HEK293 (cell line): ENCODE results near the gene MRC2.

Source experiments
- BCL11A ChIP-seq: fragments of 450-650 bp; formaldehyde crosslinking; IDR thresholded peaks from 2 replicates; pipeline ENCODE4 v1.5.1; 2016; ENCODE audit warnings: low read depth, missing biosample characterization, missing genetic modification characterization
- BCL11B ChIP-seq: fragments of 450-650 bp; formaldehyde crosslinking; IDR thresholded peaks from 2 replicates; pipeline ENCODE4 v1.5.1; 2016; ENCODE audit warnings: low read depth, missing biosample characterization, missing genetic modification characterization
- EGR2 ChIP-seq: fragments of 450-650 bp; formaldehyde crosslinking; IDR thresholded peaks from 2 replicates; pipeline ENCODE4 v1.5.1; 2016; ENCODE audit warnings: low read depth, missing biosample characterization, missing genetic modification characterization
- GLIS2 ChIP-seq: fragments of 450-650 bp; formaldehyde crosslinking; IDR thresholded peaks from 2 replicates; pipeline ENCODE4 v1.5.1; 2016; ENCODE audit warnings: missing biosample characterization, missing genetic modification characterization
- KLF8 ChIP-seq: fragments of 450-650 bp; formaldehyde crosslinking; IDR thresholded peaks from 2 replicates; pipeline ENCODE4 v1.5.1; 2016; ENCODE audit warnings: missing biosample characterization, missing genetic modification characterization
- MZF1 ChIP-seq: fragments of 450-650 bp; formaldehyde crosslinking; IDR thresholded peaks from 2 replicates; pipeline ENCODE4 v1.5.1; 2017; ENCODE audit warnings: missing biosample characterization, missing genetic modification characterization, borderline replicate concordance
- OVOL3 ChIP-seq: fragments of 450-650 bp; formaldehyde crosslinking; IDR thresholded peaks from 2 replicates; pipeline ENCODE4 v1.5.1; 2016; ENCODE audit warnings: missing biosample characterization, missing genetic modification characterization
- SCRT1 ChIP-seq: fragments of 450-650 bp; formaldehyde crosslinking; IDR thresholded peaks from 2 replicates; pipeline ENCODE4 v1.5.1; 2016; ENCODE audit warnings: missing biosample characterization, missing genetic modification characterization, borderline replicate concordance
- SCRT2 ChIP-seq: fragments of 450-650 bp; formaldehyde crosslinking; IDR thresholded peaks from 2 replicates; pipeline ENCODE4 v1.5.1; 2016; ENCODE audit warnings: missing biosample characterization, missing genetic modification characterization
- YY2 ChIP-seq: fragments of 450-650 bp; formaldehyde crosslinking; IDR thresholded peaks from 2 replicates; pipeline ENCODE4 v1.5.1; 2016; ENCODE audit warnings: missing biosample characterization, missing genetic modification characterization
- ZBTB20 ChIP-seq: fragments of 450-650 bp; formaldehyde crosslinking; IDR thresholded peaks from 2 replicates; pipeline ENCODE4 v1.5.1; 2016; ENCODE audit warnings: missing biosample characterization, missing genetic modification characterization
- ZBTB21 ChIP-seq: fragments of 450-650 bp; formaldehyde crosslinking; IDR thresholded peaks from 2 replicates; pipeline ENCODE4 v1.5.1; 2017; ENCODE audit warnings: missing biosample characterization, missing genetic modification characterization
- ZIC2 ChIP-seq: fragments of 450-650 bp; formaldehyde crosslinking; IDR thresholded peaks from 2 replicates; pipeline ENCODE4 v1.5.1; 2016; ENCODE audit warnings: missing biosample characterization, missing genetic modification characterization
- ZNF10 ChIP-seq: fragments of 450-650 bp; formaldehyde crosslinking; IDR thresholded peaks from 2 replicates; pipeline ENCODE4 v1.5.1; 2017; ENCODE audit warnings: missing biosample characterization, missing genetic modification characterization
- ZNF121 ChIP-seq: fragments of 450-650 bp; formaldehyde crosslinking; IDR thresholded peaks from 2 replicates; pipeline ENCODE4 v1.5.1; 2016; ENCODE audit warnings: missing biosample characterization, missing genetic modification characterization
- ZNF133 ChIP-seq: fragments of 450-650 bp; formaldehyde crosslinking; IDR thresholded peaks from 2 replicates; pipeline ENCODE4 v1.5.1; 2016; ENCODE audit warnings: missing biosample characterization, missing genetic modification characterization
- ZNF157 ChIP-seq: fragments of 450-650 bp; formaldehyde crosslinking; IDR thresholded peaks from 2 replicates; pipeline ENCODE4 v1.5.1; 2016; ENCODE audit warnings: missing biosample characterization, missing genetic modification characterization
- ZNF2 ChIP-seq: fragments of 450-650 bp; formaldehyde crosslinking; IDR thresholded peaks from 2 replicates; pipeline ENCODE4 v1.5.1; 2016; ENCODE audit warnings: missing biosample characterization, missing genetic modification characterization
- ZNF350 ChIP-seq: fragments of 450-650 bp; formaldehyde crosslinking; IDR thresholded peaks from 2 replicates; pipeline ENCODE4 v1.5.0; 2017; ENCODE audit warnings: missing biosample characterization, mild to moderate bottlenecking, missing genetic modification characterization
- ZNF354C ChIP-seq: fragments of 450-650 bp; formaldehyde crosslinking; IDR thresholded peaks from 2 replicates; pipeline ENCODE4 v1.5.1; 2016; ENCODE audit warnings: missing biosample characterization, missing genetic modification characterization, low read depth, borderline replicate concordance
- ZNF423 ChIP-seq: fragments of 450-650 bp; formaldehyde crosslinking; IDR thresholded peaks from 2 replicates; pipeline ENCODE4 v1.5.1; 2016; ENCODE audit warnings: missing biosample characterization, missing genetic modification characterization
- ZNF426 ChIP-seq: fragments of 450-650 bp; formaldehyde crosslinking; IDR thresholded peaks from 2 replicates; pipeline ENCODE4 v1.5.1; 2017; ENCODE audit warnings: missing biosample characterization, missing genetic modification characterization, mild to moderate bottlenecking, inconsistent platforms, moderate library complexity
- ZNF501 ChIP-seq: fragments of 450-650 bp; formaldehyde crosslinking; IDR thresholded peaks from 2 replicates; pipeline ENCODE4 v1.5.1; 2016; ENCODE audit warnings: missing biosample characterization, missing genetic modification characterization
- ZNF514 ChIP-seq: fragments of 450-650 bp; formaldehyde crosslinking; IDR thresholded peaks from 2 replicates; pipeline ENCODE4 v1.5.1; 2016; ENCODE audit warnings: missing biosample characterization, missing genetic modification characterization
- ZNF558 ChIP-seq: fragments of 450-650 bp; formaldehyde crosslinking; IDR thresholded peaks from 2 replicates; pipeline ENCODE4 v1.5.1; 2016; ENCODE audit warnings: missing biosample characterization, missing genetic modification characterization
- ZNF560 ChIP-seq: fragments of 450-650 bp; formaldehyde crosslinking; IDR thresholded peaks from 2 replicates; pipeline ENCODE4 v1.5.1; 2017; ENCODE audit warnings: missing biosample characterization, missing genetic modification characterization, borderline replicate concordance
- ZNF596 ChIP-seq: fragments of 450-650 bp; IDR thresholded peaks from 2 replicates; pipeline ENCODE4 v1.5.0; 2018; ENCODE audit warnings: missing biosample characterization, mild to moderate bottlenecking, missing genetic modification characterization, moderate library complexity
- ZNF626 ChIP-seq: fragments of 450-650 bp; sonication (Bioruptor Pico); formaldehyde crosslinking; IDR thresholded peaks from 2 replicates; pipeline ENCODE4 v1.5.1; 2018; ENCODE audit warnings: missing biosample characterization, missing genetic modification characterization, inconsistent platforms
- ZNF76 ChIP-seq: fragments of 450-650 bp; formaldehyde crosslinking; IDR thresholded peaks from 2 replicates; pipeline ENCODE4; 2016; ENCODE audit warnings: low read depth, missing biosample characterization, missing genetic modification characterization, borderline replicate concordance
- TF ChIP-seq, protein P1 (sequence below): fragments of 450-650 bp; formaldehyde crosslinking; IDR thresholded peaks from 2 replicates; pipeline ENCODE4 v1.5.1; 2017; ENCODE audit warnings: missing biosample characterization, missing genetic modification characterization
- TF ChIP-seq, protein P2 (sequence below): fragments of 450-650 bp; formaldehyde crosslinking; IDR thresholded peaks from 2 replicates; pipeline ENCODE4 v1.5.1; 2016; ENCODE audit warnings: missing biosample characterization, missing genetic modification characterization
- TF ChIP-seq, protein P3 (sequence below): fragments of 450-650 bp; formaldehyde crosslinking; optimal IDR thresholded peaks from 2 replicates; pipeline ENCODE3; 2016; ENCODE audit warnings: missing biosample characterization, mild to moderate bottlenecking, missing genetic modification characterization
- TF ChIP-seq, protein P4 (sequence below): fragments of 450-650 bp; formaldehyde crosslinking; IDR thresholded peaks from 2 replicates; pipeline ENCODE4 v1.5.1; 2017; ENCODE audit warnings: missing biosample characterization, missing genetic modification characterization
- TF ChIP-seq, protein P5 (sequence below): fragments of 450-650 bp; formaldehyde crosslinking; IDR thresholded peaks from 2 replicates; pipeline ENCODE4 v1.5.1; 2016; ENCODE audit warnings: missing biosample characterization, missing genetic modification characterization

Gene MRC2

DNA sequence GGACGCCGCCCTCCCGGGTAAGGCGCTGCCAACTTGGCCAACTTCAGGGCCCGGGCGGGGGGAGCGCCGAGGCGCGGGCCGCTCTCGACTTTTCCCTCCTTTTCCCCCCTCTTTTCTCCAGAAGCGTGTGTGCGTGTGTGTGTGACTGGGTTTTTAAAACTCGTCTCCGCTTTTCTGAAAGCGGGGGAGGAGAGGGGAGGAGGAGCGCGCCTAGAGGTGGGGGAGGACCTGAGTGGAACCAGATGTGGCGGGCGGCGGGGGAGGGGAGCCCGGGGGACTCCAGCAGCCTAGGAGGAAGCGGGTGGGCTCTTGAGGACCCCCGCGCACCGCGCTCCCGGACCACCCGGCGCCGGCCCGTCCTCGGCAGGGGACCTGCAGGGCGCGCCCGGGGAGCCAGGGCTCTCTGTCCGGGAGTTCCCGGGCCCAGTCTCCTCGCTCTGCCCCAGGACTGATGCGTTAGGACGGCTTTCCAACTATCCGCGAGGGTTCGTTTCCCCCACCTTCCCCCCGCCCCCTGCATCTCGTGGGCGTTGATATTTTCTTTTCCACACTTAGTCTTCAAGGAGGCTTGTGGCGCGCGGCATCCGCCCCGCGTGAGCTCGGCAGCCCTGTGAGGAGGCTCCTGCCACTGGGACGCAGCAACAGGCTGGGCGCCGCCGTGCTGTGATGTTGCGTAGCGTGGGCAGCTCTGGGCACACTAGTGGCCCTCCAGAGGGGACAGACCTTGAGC lies 599 bp downstream of the MRC2 start (continued):
- TF ChIP-seq, protein P1, sequence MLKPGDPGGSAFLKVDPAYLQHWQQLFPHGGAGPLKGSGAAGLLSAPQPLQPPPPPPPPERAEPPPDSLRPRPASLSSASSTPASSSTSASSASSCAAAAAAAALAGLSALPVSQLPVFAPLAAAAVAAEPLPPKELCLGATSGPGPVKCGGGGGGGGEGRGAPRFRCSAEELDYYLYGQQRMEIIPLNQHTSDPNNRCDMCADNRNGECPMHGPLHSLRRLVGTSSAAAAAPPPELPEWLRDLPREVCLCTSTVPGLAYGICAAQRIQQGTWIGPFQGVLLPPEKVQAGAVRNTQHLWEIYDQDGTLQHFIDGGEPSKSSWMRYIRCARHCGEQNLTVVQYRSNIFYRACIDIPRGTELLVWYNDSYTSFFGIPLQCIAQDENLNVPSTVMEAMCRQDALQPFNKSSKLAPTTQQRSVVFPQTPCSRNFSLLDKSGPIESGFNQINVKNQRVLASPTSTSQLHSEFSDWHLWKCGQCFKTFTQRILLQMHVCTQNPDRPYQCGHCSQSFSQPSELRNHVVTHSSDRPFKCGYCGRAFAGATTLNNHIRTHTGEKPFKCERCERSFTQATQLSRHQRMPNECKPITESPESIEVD, result no peak
- TF ChIP-seq ZNF133 (tag by site-specific recombination) (no peak), EGR2 (tag by site-specific recombination) (peak; percentile 49), ZNF350 (tag by site-specific recombination) (no peak), ZNF558 (tag by site-specific recombination) (no peak), ZBTB20 (peak; percentile 83), MZF1 (tag by site-specific recombination) (no peak), BCL11A (tag by site-specific recombination) (no peak), ZNF10 (tag by site-specific recombination) (no peak), ZNF426 (tag by site-specific recombination) (no peak), ZNF560 (tag by site-specific recombination) (no peak), ZNF2 (no peak), ZIC2 (tag by site-specific recombination) (peak; percentile 37; the same call in 1 of the 2 replicates), ZNF354C (tag by site-specific recombination) (no peak), ZNF157 (tag by site-specific recombination) (no peak), KLF8 (tag by site-specific recombination) (no peak), ZNF76 (tag by site-specific recombination) (no peak), ZNF121 (no peak), ZNF514 (tag by site-specific recombination) (no peak), GLIS2 (tag by site-specific recombination) (peak; percentile 80), SCRT1 (peak; percentile 70; the same call in 1 of the 2 replicates), BCL11B (tag by site-specific recombination) (no peak), ZNF423 (tag by site-specific recombination) (peak; percentile 38), ZNF596 (tag by site-specific recombination) (0 out of 2 replicates have a peak, but pooled peaks have one; percentile 23), ZNF501 (tag by site-specific recombination) (no peak), ZBTB21 (tag by site-specific recombination) (no peak), OVOL3 (tag by site-specific recombination) (no peak), SCRT2 (tag by site-specific recombination) (peak; percentile 93), YY2 (tag by site-specific recombination) (no peak), ZNF626 (tag by site-specific recombination) (no peak)
- TF ChIP-seq, protein P2, sequence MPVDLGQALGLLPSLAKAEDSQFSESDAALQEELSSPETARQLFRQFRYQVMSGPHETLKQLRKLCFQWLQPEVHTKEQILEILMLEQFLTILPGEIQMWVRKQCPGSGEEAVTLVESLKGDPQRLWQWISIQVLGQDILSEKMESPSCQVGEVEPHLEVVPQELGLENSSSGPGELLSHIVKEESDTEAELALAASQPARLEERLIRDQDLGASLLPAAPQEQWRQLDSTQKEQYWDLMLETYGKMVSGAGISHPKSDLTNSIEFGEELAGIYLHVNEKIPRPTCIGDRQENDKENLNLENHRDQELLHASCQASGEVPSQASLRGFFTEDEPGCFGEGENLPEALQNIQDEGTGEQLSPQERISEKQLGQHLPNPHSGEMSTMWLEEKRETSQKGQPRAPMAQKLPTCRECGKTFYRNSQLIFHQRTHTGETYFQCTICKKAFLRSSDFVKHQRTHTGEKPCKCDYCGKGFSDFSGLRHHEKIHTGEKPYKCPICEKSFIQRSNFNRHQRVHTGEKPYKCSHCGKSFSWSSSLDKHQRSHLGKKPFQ (tag by site-specific recombination), result no peak
- TF ChIP-seq, protein P3, sequence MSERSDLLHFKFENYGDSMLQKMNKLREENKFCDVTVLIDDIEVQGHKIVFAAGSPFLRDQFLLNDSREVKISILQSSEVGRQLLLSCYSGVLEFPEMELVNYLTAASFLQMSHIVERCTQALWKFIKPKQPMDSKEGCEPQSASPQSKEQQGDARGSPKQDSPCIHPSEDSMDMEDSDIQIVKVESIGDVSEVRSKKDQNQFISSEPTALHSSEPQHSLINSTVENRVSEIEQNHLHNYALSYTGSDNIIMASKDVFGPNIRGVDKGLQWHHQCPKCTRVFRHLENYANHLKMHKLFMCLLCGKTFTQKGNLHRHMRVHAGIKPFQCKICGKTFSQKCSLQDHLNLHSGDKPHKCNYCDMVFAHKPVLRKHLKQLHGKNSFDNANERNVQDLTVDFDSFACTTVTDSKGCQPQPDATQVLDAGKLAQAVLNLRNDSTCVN (tag by site-specific recombination), result peak; percentile 84
- TF ChIP-seq, protein P4, sequence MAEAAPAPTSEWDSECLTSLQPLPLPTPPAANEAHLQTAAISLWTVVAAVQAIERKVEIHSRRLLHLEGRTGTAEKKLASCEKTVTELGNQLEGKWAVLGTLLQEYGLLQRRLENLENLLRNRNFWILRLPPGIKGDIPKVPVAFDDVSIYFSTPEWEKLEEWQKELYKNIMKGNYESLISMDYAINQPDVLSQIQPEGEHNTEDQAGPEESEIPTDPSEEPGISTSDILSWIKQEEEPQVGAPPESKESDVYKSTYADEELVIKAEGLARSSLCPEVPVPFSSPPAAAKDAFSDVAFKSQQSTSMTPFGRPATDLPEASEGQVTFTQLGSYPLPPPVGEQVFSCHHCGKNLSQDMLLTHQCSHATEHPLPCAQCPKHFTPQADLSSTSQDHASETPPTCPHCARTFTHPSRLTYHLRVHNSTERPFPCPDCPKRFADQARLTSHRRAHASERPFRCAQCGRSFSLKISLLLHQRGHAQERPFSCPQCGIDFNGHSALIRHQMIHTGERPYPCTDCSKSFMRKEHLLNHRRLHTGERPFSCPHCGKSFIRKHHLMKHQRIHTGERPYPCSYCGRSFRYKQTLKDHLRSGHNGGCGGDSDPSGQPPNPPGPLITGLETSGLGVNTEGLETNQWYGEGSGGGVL, result peak; percentile 97
- TF ChIP-seq, protein P5, sequence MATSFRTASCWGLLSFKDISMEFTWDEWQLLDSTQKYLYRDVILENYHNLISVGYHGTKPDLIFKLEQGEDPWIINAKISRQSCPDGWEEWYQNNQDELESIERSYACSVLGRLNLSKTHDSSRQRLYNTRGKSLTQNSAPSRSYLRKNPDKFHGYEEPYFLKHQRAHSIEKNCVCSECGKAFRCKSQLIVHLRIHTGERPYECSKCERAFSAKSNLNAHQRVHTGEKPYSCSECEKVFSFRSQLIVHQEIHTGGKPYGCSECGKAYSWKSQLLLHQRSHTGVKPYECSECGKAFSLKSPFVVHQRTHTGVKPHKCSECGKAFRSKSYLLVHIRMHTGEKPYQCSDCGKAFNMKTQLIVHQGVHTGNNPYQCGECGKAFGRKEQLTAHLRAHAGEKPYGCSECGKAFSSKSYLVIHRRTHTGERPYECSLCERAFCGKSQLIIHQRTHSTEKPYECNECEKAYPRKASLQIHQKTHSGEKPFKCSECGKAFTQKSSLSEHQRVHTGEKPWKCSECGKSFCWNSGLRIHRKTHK (tag by site-specific recombination), result no peak
